Amygdala (tissue), 56 donors: ENCODE results near the gene ENDOG.
"Not testable (repeated sequence)": the region's sequence is repeated elsewhere in the genome, so short reads cannot be mapped to it uniquely, and the experiment has no call there.

ENCODE experiments used
- DNase-seq, 56 donors: peaks; one replicate each; lab custom pipeline; 2025; lab: John Stamatoyannopoulos, UW

Gene ENDOG

GRCh38 chr9:128818099-128818838 lies at the start of gene ENDOG:
Gene ENDOG (plus strand): TSS chr9:128818500. CDS start chr9:128818685, 185 bp downstream.
- DNase-seq = peak; percentile 40 to 99 (median 95)

GRCh38 chr9:128768606-128769005 lies 49.7 kb upstream of the ENDOG start:
- no peak for DNase-seq

- DNase-seq = no peak
Observed at GRCh38 chr9:128770286-128771030, 47.8 kb upstream of the ENDOG start.

GRCh38 chr9:128771094-128771721 lies 47.1 kb upstream of the ENDOG start:
- DNase-seq = peak in 4 of 56 donors; percentile 34 to 63 (median 52)

GRCh38 chr9:128771745-128772519 lies 46.4 kb upstream of the ENDOG start, which contains the start of gene ZER1:
Gene ZER1 (minus strand): TSS chr9:128771927. CDS start chr9:128755565, 16,362 bp downstream.
- DNase-seq = peak; percentile 50 to 96 (median 84)

GRCh38 chr9:128773049-128773448 lies 45.3 kb upstream of the ENDOG start:
- DNase-seq = no peak

GRCh38 chr9:128774804-128775203 lies 43.5 kb upstream of the ENDOG start:
- DNase-seq = no peak

- not testable (repeated sequence) for DNase-seq
Observed at GRCh38 chr9:128780093-128780492, 38.2 kb upstream of the ENDOG start.

- no peak for DNase-seq
Observed at GRCh38 chr9:128781187-128782070, 36.9 kb upstream of the ENDOG start.

GRCh38 chr9:128782669-128783068 lies 35.6 kb upstream of the ENDOG start:
- no peak for DNase-seq

GRCh38 chr9:128785427-128785826 lies 32.9 kb upstream of the ENDOG start:
- DNase-seq = no peak

GRCh38 chr9:128786681-128787601 lies 31.4 kb upstream of the ENDOG start, which contains the start of gene TBC1D13:
Gene TBC1D13 (plus strand): TSS chr9:128787253. CDS start chr9:128787354, 101 bp downstream.
- DNase-seq = peak; percentile 28 to 92 (median 82)

- peak in 2 of 56 donors; percentile 9 to 27 for DNase-seq
Observed at GRCh38 chr9:128787659-128788058, 30.6 kb upstream of the ENDOG start.

- DNase-seq = no peak
Observed at GRCh38 chr9:128788445-128788844, 29.9 kb upstream of the ENDOG start.

- DNase-seq = no peak
Observed at GRCh38 chr9:128790536-128790935, 27.8 kb upstream of the ENDOG start.

- no peak for DNase-seq
Observed at GRCh38 chr9:128792134-128792533, 26.2 kb upstream of the ENDOG start.

- no peak for DNase-seq
Observed at GRCh38 chr9:128792978-128793686, 25.2 kb upstream of the ENDOG start.
